ENCODE data around the gene TTC23L.

The TTC23L gene

DNA sequence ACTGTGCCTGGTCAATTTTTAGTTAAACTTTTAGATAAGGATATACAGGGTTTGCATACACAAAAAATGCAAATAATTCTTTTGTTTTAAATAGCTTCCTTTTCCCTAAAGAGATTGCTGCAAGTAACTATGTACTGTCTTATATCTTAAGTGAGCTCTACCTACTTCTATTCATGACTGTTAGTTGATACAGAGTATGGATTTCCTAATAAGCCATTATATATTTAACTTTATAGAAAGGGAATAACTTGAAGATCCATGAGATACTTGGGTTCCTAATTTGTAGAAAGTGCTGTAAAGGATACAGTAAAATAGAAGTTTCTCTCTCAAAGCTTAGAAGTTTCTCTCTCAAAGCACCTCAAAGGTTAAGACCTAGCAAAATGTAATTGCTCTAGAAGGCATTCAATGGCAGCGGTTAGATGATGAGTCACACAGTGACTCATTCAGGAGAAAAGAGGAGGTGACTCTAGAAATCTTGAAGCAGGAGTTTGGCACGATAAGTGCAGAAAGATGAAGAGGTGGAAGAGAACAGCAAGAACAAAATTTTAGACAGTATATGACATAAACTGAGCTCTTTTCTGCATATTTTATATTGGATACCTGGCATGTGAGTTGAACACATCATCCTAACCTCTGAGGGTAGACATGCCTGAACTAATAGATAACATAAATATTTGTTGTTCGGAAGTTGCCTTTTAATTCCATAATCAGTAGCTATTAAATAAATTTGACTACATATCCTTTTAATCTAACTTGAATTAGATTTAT lies 84.9 kb downstream of the TTC23L start:
- DNase-seq, result no peak

DNA sequence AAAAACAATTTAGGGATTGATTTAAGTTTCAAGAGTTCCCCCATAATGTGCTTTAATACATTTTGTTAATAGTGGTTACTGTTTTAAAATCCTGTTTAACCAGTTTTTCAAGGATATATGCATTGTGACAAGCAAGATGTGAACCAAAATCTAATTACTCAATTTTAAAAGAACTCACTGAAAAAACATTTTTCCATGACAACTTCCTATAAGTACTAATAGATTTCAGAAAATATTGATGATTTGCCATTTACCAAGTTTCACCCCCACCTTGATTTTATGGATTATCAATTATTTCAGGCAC lies 85.5 kb downstream of the TTC23L start:
- DNase-seq, result no peak

GRCh38 chr5:34926318-34926888 lies 87.4 kb downstream of the TTC23L start:
- no peak for DNase-seq

DNA sequence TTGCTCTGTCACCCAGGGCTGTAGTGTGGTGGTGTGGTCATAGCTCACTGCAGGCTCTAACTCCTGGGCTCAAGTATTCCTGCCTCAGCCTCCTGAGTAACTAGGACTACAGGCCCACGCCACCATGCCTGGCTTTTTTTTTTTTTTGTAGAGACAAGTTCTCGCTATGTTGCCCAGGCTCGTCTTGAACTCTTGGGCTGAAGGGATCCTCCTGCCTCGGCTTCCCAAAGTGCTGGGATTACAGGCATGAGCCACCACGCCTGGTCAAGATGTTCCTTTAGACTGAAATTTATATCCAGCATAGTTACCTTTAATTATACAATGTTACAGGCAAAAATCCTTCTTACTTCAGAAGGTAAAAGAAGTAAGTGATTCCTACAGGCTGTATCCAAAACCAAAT lies 88.8 kb downstream of the TTC23L start:
- DNase-seq, result no peak

GRCh38 chr5:34928267-34928666 lies 89.3 kb downstream of the TTC23L start:
- DNase-seq, result no peak

DNA sequence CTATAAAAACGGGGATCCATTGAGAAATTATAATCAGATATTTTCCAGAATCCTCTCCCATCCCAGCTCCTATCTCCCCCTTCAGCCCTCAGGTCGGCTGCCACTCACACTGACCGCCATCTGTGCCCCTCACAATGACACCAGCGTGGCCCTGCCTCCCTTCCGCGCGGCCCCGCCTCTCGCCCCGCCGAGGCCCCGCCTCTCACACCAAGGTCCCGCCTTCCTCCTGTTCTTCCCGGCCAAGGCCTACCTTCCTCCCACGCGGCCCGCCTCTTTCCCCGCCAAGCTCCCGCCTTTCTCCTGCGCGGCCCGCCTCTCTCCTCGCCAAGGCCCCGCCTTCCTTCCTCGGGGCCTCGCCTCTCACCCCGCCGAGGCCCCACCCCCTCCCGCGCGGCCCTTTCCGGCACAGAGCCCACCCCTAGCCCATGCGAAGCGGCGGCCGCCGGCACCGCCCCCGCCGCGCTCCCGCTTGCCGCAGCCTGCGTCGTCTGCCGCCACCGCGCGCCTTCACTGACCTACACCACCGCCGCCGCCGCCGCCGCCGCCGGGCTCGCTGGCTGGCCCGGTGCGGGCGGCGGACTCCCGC lies 90.3 kb downstream of the TTC23L start, which contains the start of gene DNAJC21:
Gene DNAJC21 (plus strand): TSS at position 426 of the 586 bp plus-strand sequence. CDS start 261 bp downstream, outside the sequence.
- DNase-seq, result peak; percentile 42 to 99 (median 95)

GRCh38 chr5:34929720-34930461 lies 90.9 kb downstream of the TTC23L start:
- DNase-seq, result peak; percentile 11 to 90 (median 76)

GRCh38 chr5:34930462-34930844 lies 91.5 kb downstream of the TTC23L start:
- no peak for DNase-seq

GRCh38 chr5:34930870-34931269 lies 91.9 kb downstream of the TTC23L start:
- no peak for DNase-seq

- DNase-seq, result no peak
Observed at GRCh38 chr5:34932947-34933346, 94.0 kb downstream of the TTC23L start.

DNA sequence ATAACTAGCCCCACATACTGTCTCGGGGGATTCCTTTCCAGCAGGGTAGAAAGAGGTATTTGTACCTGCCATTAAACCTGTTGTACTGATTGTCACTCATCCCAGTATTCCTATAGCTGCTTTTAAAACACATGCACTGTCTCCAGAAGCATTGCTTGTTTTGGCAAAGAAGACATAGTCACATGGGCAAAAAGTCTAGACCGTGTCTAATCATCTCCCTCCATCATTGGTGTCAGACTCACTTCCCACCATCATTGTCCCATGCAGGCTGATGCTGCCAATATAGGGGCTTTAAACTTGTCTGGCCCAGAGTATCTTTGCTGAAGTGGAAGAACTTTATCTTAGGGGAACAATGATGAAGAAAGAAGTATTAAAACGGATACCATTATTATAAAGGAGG lies 103.0 kb downstream of the TTC23L start:
- no peak for DNase-seq

GRCh38 chr5:34944044-34944443 lies 105.1 kb downstream of the TTC23L start:
- no peak for DNase-seq

- no peak for DNase-seq
Observed at GRCh38 chr5:34944460-34945047, 105.6 kb downstream of the TTC23L start.
